ENCODE data around the gene MMP25. TPM values are rescaled to one million over a fixed set of nuclear protein-coding genes. Genes with fewer than 3 reads are reported as not detected.
A peak's percentile ranks its signal among the peaks of the same experiment; 100 is the strongest.

The MMP25 gene
- total RNA-seq, 4 donors from 2014 or later: 1.4 to 3.3 (median 2.4) TPM; not detected in 1

GRCh38 chr16:3057181-3058138 lies 11.1 kb downstream of the MMP25 start:
- no peaks in the 10 kb centered on the region for H3K27me3 ChIP-seq
- H3K36me3 ChIP-seq: no peaks in the 10 kb centered on the region
- peak overlapping the region; percentile 80 to 96 (median 88) for H3K4me3 ChIP-seq
- TF ChIP-seq POLR2A (IDR thresholded peaks at IDR 0.05) (no peak), CTCF (IDR thresholded peaks at IDR 0.05) (no peak)
- no peak for DNase-seq
- peak overlapping the region in 2 of 4 donors; percentile 91 to 92 for H3K27ac ChIP-seq
- H3K9me3 ChIP-seq: no peaks in the 10 kb centered on the region
- H3K4me1 ChIP-seq: peaks cover 4 to 24% (median 13%) of the 10 kb centered on the region in 4 donors

GRCh38 chr16:3058139-3059030 lies 12.0 kb downstream of the MMP25 start:
- Histone ChIP-seq H3K4me1 (peaks cover 4 to 24% (median 14%) of the 10 kb centered on the region in 4 donors), H3K9me3 (no peaks in the 10 kb centered on the region), H3K36me3 (no peaks in the 10 kb centered on the region), H3K4me3 (peak overlapping the region; percentile 80 to 96 (median 88)), H3K27ac (peak overlapping the region; percentile 75 to 92 (median 85)), H3K27me3 (no peaks in the 10 kb centered on the region)
- DNase-seq: peak; percentile 73 to 89 (median 78)
- TF ChIP-seq POLR2A (IDR thresholded peaks at IDR 0.05): peak in 1 of 2 donors; percentile 12
- TF ChIP-seq CTCF (IDR thresholded peaks at IDR 0.05): peak in 2 of 6 experiments; percentile 5 to 26

- Histone ChIP-seq H3K4me3 (peak overlapping the region; percentile 80 to 96 (median 88)), H3K36me3 (no peaks in the 10 kb centered on the region), H3K27ac (peak overlapping the region; percentile 75 to 92 (median 85)), H3K9me3 (no peaks in the 10 kb centered on the region), H3K4me1 (peaks cover 4 to 26% (median 17%) of the 10 kb centered on the region in 4 donors), H3K27me3 (no peaks in the 10 kb centered on the region)
- peak; percentile 97 to 99 (median 98) for TF ChIP-seq CTCF (IDR thresholded peaks at IDR 0.05)
- peak in 1 of 2 donors; percentile 55 for TF ChIP-seq POLR2A (IDR thresholded peaks at IDR 0.05)
- DNase-seq: peak; percentile 75 to 95 (median 93)
Observed at GRCh38 chr16:3059041-3059722, 12.8 kb downstream of the MMP25 start.

- H3K36me3 ChIP-seq: no peaks in the 10 kb centered on the region
- H3K4me3 ChIP-seq: peak overlapping the region; percentile 80 to 96 (median 88)
- peaks cover 9 to 32% (median 16%) of the 10 kb centered on the region in 4 donors for H3K4me1 ChIP-seq
Observed at GRCh38 chr16:3059723-3060242, 13.4 kb downstream of the MMP25 start.

More at GRCh38 chr16:3059723-3060242, 13.4 kb downstream of the MMP25 start:
- Histone ChIP-seq H3K27me3 (no peaks in the 10 kb centered on the region), H3K9me3 (no peaks in the 10 kb centered on the region), H3K27ac (peak overlapping the region; percentile 75 to 92 (median 85))
- TF ChIP-seq POLR2A (IDR thresholded peaks at IDR 0.05): no peak
- no peak for TF ChIP-seq CTCF (IDR thresholded peaks at IDR 0.05)
- no peak for DNase-seq

All from Peyer's patch (tissue), 4 donors.